NCI-H187 (cell line): ENCODE measurements around the gene IRAK1.

Source experiments
- DNase-seq, 2 experiments: peaks; one replicate each; lab custom pipeline; 2025; lab: John Stamatoyannopoulos, UW

IRAK1 gene

GRCh38 chrX:154040863-154041262, 21.2 kb upstream of the IRAK1 start:
- no peak for DNase-seq

DNA sequence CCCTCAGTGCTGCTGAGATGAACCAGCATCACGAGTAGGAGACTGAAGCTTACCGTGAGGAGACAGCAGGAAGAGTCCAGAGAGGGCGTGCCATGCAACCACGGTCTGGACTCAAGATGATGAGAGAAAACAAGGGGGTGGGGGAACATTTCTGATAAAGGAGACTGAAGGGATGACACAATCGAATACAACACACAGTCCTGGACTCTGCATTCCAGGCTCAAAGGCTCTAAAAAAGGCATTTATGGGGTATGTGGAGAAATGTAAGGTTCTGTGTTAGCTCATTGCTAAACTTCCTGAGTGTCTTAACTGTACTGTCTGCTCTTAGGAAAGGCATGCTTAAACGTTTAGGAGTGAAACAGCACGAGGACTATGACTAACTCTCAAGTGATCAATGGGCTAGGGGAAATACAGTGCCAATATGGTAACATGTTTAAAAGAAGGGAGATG, 20.6 kb upstream of the IRAK1 start:
- DNase-seq = no peak

GRCh38 chrX:154039577-154039976, 19.9 kb upstream of the IRAK1 start:
- no peak for DNase-seq

- no peak for DNase-seq
Observed at GRCh38 chrX:154038656-154039055, 19.0 kb upstream of the IRAK1 start.

- no peak for DNase-seq
Observed at GRCh38 chrX:154037754-154038153, 18.1 kb upstream of the IRAK1 start.

GRCh38 chrX:154036513-154036912, 16.8 kb upstream of the IRAK1 start:
- no peak for DNase-seq

DNA sequence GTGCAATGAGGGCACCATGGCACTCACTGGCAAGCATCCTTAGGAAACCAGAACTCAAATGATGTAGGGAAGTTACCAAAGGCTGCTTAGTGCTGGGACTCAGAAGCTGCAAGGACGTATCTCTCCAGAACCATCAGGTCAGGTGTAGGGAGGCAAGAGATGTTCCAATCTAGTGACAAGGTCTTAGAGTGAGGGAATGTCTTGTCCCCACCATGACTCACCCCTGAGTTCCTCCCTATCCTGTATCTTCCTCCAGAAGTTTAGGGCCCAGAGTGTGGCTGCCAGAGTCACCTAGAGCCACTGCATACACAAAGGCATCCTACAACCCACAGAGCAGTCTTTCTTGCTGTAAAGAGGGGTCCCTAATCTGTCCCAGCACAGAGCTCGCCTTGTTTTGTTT, 14.1 kb upstream of the IRAK1 start:
- no peak for DNase-seq

DNA sequence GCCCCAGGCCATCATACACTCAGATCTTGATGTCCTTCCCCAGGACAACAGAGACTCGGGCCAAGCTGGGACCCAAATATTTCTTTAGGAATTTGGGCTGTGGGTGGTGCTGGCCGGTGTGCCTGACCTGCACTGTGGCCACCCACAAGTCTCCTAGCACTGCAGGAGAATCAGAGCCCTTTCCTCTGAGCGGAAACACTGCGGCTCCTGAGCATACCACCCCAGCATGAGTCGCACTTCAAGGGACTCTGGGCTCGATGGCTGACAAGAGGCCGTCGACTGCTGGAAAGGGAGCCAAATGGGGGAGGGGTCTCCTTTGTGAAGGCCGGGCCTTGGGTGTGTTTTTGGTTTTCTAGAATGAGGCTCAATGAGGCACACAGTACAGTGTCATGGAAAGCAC, 13.0 kb upstream of the IRAK1 start:
- no peak for DNase-seq

DNA sequence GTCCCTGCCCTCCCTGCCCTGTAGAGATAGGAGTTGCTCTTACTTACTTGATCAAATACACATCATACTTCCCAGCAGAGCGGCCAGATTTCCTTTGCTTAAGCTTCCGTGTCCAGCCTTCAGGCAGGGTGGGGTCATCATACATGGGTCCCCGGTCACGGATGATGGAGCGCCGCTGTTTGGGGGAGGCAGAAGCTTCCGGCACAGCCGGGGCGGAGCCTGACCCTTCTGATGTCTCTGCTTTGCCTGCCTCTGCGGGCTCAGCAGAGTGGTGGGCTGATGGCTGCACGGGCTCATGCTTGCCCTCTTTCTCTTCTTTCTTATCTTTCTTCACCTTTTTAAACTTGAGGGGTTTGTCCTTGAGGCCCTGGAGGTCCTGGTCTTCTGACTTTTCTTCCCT, 12.5 kb upstream of the IRAK1 start:
- DNase-seq = no peak

- no peak for DNase-seq
Observed at GRCh38 chrX:154030715-154031305, 11.1 kb upstream of the IRAK1 start.

DNA sequence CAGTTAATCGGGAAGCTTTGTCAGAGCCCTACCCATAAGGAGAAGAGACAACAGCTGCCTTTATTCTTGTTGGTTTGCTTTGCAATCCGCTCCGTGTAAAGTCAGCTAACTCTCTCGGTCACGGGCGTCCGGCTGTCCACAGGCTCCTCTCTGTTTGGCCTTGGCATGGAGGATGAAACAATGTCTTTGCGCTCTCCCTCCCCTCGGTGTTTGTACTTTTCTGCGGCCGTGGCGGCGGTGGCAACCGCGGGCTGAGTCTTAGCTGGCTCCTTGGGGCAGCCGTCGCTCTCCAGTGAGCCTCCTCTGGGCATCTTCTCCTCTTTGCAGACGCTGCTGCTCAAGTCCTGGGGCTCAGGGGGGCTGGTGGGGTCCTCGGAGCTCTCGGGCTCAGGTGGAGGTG, 10.6 kb upstream of the IRAK1 start:
- no peak for DNase-seq

GRCh38 chrX:154029439-154029838, 9.7 kb upstream of the IRAK1 start:
- no peak for DNase-seq

DNA sequence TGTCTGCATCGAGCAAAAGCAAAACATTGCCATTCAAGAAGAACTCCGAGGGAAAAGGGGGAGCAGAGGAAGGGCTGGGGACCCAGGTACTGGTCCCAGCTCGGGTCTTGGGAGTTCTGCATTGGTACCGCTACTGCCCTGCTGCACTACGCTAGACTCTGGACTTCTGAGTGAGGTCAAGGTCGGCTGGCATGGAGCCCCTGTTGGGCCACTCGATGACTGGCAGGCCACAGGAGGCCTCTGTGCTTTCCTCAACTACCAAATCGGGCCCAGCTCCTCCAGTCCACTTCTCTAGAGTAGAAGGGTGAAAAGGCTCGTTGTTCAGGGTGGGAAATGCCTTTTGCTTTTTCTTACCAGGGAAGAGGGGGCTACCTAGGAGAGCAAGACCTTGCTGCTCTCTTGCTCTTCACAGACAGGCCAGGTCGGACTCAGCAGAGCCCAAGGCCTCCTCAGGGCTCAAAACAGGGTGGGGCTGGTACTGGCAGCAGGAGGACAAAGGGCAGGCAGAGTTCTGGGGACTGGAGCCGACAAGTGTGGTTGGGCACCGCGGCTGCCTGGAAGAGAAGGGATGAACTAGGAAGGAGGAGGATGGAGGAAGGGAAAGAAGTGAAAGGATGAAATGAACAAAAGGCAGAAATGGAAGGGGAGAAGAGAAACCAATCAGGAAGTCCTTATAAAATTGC, 8.9 kb upstream of the IRAK1 start:
- no peak for DNase-seq

- no peak for DNase-seq
Observed at GRCh38 chrX:154027986-154028385, 8.3 kb upstream of the IRAK1 start.

DNA sequence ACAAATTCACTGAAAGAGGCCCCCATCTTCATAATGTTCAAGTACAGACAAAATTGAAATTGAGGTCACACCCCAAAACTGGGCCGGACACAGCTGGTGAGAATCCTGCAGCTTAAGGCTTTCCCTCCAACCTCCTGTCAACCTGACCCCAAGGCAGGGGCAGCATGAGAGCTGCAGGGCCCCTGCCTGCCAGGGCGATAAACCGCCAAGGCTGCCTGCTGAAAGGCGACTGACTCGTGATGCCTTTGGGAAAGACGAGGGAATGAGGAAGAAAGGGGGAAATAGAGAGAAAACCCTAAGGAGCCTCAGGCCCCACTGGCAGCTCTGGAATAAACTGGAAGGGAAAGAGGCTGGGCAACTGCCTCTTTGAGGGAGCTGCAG, 7.3 kb upstream of the IRAK1 start:
- no peak for DNase-seq

DNA sequence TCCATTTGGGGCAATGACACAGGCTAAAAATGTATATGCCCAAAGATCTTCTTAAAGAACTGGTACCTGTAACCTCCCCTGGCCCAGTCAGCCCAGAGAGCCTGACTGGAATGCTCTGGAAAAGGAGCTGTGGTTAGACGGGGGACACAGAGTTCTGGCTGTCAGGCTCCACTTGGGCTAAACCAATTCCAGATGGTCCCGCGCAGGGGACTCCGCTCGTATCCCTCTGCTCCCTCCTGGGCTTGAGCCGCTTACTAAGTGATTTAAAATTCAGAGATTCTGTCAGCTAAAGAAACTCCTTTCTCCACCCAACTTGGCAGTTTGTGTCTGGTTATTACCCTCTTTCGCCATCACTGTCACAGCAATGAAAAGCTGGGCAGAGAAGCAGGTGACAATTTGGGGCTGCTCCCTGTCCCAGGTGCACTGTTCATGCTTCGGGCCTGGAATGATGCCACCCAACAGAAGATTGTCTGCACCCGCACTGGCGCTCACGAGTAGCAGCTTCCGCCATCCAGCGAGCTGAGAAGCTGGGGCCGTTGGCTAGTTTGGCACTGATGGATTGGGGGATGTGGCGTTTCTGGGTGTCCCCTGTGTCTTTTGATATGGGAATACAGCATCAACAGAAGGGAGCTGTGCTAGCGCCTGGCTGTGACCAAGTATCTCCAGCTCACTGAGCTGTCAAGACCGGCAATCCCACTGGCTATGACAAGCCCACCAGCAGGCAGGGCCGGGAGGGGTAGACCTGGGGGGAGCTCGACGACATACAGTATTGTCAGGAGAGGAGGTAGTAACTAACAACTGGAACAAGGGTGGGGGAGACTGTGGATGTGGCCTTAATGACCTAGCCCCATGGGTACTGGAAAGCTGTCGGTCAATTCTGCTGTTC, 6.7 kb upstream of the IRAK1 start:
- DNase-seq = no peak

DNA sequence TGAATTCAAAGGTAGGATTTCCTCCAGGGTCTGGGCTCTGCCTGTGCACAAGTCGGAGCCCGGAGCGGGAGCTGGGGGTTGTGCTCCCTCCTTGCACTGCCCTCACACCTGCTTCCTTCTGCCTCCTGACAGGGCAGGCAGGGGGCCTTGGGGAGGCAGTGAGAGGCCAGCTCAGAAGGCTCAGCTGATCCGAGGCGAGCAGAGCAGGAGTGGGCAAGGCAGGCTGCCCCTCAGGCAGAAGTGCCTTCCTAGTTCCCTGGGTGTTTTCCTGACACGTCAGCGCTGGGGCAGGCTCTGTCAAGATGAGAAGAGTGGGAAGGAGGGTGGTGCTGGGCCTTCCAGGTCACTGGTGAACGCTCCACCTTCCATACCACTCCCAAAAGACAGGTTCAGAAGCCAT, 5.5 kb upstream of the IRAK1 start:
- no peak for DNase-seq

DNA sequence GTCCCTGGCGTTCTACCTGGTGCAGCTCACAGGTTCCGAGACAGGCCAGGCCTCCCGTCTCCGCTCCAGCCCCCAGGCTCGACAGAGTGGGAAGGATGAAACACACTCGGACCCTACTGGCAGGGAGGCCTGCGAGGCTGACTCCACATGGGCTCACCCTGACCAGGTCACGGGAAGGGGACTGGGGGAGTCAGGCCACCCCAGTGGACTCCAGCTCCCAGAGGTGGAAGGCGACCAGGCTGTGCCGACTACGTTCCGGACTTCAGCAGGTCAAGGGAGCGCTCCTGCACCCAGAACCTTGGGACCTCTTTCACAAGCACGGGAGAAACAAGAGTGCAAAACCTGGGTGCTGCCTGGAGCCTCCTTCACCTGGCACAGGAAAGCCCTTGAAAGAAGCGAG, 4.6 kb upstream of the IRAK1 start:
- DNase-seq = no peak

DNA sequence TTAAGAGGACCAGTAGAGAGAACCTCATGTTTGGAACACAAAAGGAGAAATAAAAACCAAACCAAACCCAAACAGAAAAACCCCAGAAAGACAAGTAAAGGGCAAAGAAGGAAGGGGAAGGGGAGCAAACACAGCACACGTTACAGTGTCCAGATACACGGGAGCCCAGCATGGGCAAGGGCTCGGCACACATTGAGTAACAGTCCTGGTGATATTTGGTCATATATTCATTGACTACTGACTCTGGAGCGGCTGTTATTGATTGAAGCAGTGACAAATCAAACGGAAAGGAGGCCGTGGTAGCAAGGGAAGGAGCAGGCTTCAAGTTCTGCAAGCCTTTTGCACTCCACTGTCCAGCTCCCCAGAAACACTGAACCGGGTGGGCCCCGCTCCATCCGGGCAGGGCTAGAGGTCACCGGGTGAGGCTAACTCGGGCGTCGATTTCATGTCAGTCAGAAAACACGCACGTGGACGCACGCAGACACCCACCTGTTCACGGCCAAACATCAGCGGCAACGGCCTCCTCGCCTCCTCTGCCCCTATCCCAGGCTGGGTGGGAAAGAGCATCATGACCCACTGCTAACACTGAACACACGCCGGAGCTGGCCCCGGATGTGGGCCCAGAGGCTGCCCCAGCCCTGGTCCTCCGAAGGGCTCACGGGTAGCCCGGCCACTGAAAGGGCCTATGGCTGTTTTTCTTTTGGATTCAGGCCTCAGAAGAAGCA, 3.7 kb upstream of the IRAK1 start:
- no peak for DNase-seq

- no peak for DNase-seq
Observed at GRCh38 chrX:154022108-154022507, 2.4 kb upstream of the IRAK1 start.

GRCh38 chrX:154021131-154021611, 1.5 kb upstream of the IRAK1 start:
- no peak for DNase-seq

DNA sequence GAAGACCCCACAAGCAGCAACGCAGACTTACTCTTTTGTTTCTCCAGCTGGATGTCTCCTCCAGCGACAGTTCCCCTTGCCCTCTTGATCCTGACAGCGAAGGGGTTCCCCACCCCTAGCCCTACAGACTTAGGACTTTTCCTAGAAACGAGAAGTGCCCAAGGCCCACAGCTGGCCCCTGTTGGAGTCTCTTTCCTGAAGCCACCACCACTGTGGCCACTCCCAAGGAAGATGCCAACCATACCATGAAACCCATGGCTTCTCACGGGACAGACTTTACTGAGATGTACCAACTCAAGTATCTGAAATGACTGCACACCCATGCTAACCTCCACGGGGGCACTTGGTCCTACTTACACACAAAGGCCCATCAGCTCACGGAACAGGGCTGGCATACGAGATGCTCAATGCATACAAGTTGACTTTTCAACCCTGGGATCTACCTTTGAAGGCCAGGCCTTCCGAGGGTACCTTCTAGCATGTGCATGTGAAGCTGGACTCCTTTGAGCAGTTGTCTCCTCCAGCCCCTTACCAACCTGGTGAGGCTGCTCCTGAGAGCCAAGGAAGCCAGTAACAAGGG, 924 bp upstream of the IRAK1 start:
- DNase-seq = no peak
